Neuronal stem cell (in vitro differentiated cells): ENCODE results near the gene AWAT2.

Source experiments
- DNase-seq: peaks from one replicate; pipeline ENCODE4 v3.0.0-alpha.2; 2013; ENCODE audit warnings: low spot score
- H2AFZ ChIP-seq: one replicate; pipeline ENCODE4 v1.6.1; 2013; ENCODE audit warnings: mild to moderate bottlenecking, low read length, inconsistent platforms
- H2AK5ac ChIP-seq: 2 replicates; pipeline ENCODE4 v1.6.1; 2013; ENCODE audit warnings: low read depth, mild to moderate bottlenecking, inconsistent platforms, low read length, moderate library complexity, mixed read lengths
- H2BK120ac ChIP-seq: 2 replicates; pipeline ENCODE4 v1.6.1; 2013; ENCODE audit warnings: low read depth, mild to moderate bottlenecking, inconsistent platforms, low read length, moderate library complexity, mixed read lengths
- H2BK12ac ChIP-seq: one replicate; pipeline ENCODE4 v1.6.1; 2013; ENCODE audit warnings: low read length, inconsistent platforms
- H2BK15ac ChIP-seq: 2 replicates; pipeline ENCODE4 v1.6.1; 2013; ENCODE audit warnings: mild to moderate bottlenecking, low read length, inconsistent platforms, mixed read lengths
- H2BK5ac ChIP-seq: one replicate; pipeline ENCODE4 v1.6.1; 2013; ENCODE audit warnings: inconsistent platforms, mild to moderate bottlenecking, low read length, moderate library complexity
- H3K14ac ChIP-seq: one replicate; pipeline ENCODE4 v1.6.1; 2013; ENCODE audit warnings: low read length, inconsistent platforms
- H3K18ac ChIP-seq: 2 replicates; pipeline ENCODE4 v1.6.1; 2013; ENCODE audit warnings: low read length, inconsistent platforms
- H3K23ac ChIP-seq: 2 replicates; pipeline ENCODE4 v1.6.1; 2013; ENCODE audit warnings: low read depth, mild to moderate bottlenecking, mixed read lengths, low read length, inconsistent platforms; ENCODE audit not compliant: poor library complexity
- H3K27ac ChIP-seq: replicated peaks from 3 replicates; pipeline ENCODE4 v1.5.1; 2013; ENCODE audit warnings: low read length, inconsistent platforms
- H3K27me3 ChIP-seq, 3 experiments: 2 replicates each; pipeline ENCODE4 v1.6.1; 2013; ENCODE audit warnings: low read length in 3 of 3, mild to moderate bottlenecking in 2 of 3, inconsistent platforms in 1 of 3, low read depth in 1 of 3, mixed read lengths in 1 of 3, moderate library complexity in 1 of 3; ENCODE audit not compliant: control insufficient read depth in 3 of 3, insufficient read depth in 3 of 3
- H3K36me3 ChIP-seq, 2 donors: replicated peaks in 1 of 2; 2 replicates each; pipeline ENCODE4 v1.6.1; 2013; ENCODE audit warnings: low read length in 2 of 2; ENCODE audit not compliant: control insufficient read depth in 2 of 2, insufficient read depth in 2 of 2
- H3K4ac ChIP-seq: 2 replicates; pipeline ENCODE4 v1.6.1; 2013; ENCODE audit warnings: inconsistent platforms, mild to moderate bottlenecking, low read length, moderate library complexity
- H3K4me1 ChIP-seq, 2 donors: 1 replicate in 1 of 2; 2 replicates in 1 of 2; pipeline ENCODE4 v1.6.1; 2013; ENCODE audit warnings: low read length in 2 of 2, low read depth in 1 of 2; ENCODE audit not compliant: control insufficient read depth in 2 of 2, insufficient read depth in 1 of 2
- H3K4me2 ChIP-seq: one replicate; pipeline ENCODE4 v1.6.1; 2013; ENCODE audit warnings: mild to moderate bottlenecking, low read length, inconsistent platforms; ENCODE audit not compliant: insufficient read depth, poor library complexity, severe bottlenecking
- H3K4me3 ChIP-seq, 2 donors: 2 replicates each; pipeline ENCODE4 v1.5.1; 2013; ENCODE audit warnings: low read length in 2 of 2, mild to moderate bottlenecking in 2 of 2, inconsistent platforms in 1 of 2, moderate library complexity in 1 of 2
- H3K79me1 ChIP-seq: one replicate; pipeline ENCODE4 v1.6.1; 2013; ENCODE audit warnings: low read depth, mild to moderate bottlenecking, inconsistent platforms, low read length, moderate library complexity
- H3K9ac ChIP-seq: one replicate; pipeline ENCODE4 v1.6.1; 2013; ENCODE audit warnings: mild to moderate bottlenecking, low read depth, low read length, inconsistent platforms; ENCODE audit not compliant: poor library complexity
- H3K9me3 ChIP-seq, 2 donors: replicated peaks in 1 of 2; 2 replicates each; pipeline versions ENCODE3 to v1.6.1; 2013; ENCODE audit warnings: low read length in 2 of 2, mild to moderate bottlenecking in 2 of 2, inconsistent platforms in 1 of 2, low read depth in 1 of 2, mixed read lengths in 1 of 2, moderate library complexity in 1 of 2; ENCODE audit not compliant: control insufficient read depth in 2 of 2, insufficient read depth in 1 of 2
- H4K8ac ChIP-seq: one replicate; pipeline ENCODE4 v1.6.1; 2013; ENCODE audit warnings: low read depth, mild to moderate bottlenecking, inconsistent platforms, low read length, moderate library complexity
- H4K91ac ChIP-seq: one replicate; pipeline ENCODE4 v1.6.1; 2013; ENCODE audit warnings: low read length, low read depth, mild to moderate bottlenecking, inconsistent platforms; ENCODE audit not compliant: poor library complexity
- WGBS, 2 donors: extraction: QIAGEN DNeasy Blood & Tissue Kit; methylation state at CpG; one replicate each; pipeline ENCODE4 v1.1.7; 2013; ENCODE audit warnings: missing lambda C conversion rate in 2 of 2, mixed read lengths in 1 of 2; ENCODE audit not compliant: insufficient read length in 2 of 2, insufficient replicate concordance in 1 of 2; ENCODE audit errors: extremely low coverage in 2 of 2; 5-methylcytosine and 5-hydroxymethylcytosine counted together

Gene AWAT2

DNA sequence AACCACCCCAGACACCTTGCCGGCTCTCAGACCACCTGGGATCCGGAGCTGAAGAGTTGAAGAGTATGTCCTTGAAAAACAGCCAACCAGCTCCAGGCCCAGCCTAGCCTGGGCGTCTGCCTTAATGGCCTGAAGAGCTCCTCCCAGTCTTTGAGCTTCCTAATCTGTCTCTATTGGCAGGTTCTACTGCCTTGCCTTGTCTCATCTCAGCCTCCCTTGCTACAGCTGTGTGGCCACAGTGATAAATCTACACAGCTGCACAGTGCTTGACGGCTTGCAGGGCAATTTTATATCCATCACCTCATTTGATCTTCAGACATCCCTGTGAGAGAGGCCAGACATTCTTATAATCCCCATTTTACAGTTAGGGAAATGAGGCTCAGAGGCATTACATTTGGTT lies 19.9 kb downstream of the AWAT2 start:
- H4K91ac ChIP-seq = no peak overlapping the region
- H3K9ac ChIP-seq = no peak overlapping the region
- H4K8ac ChIP-seq = no peak overlapping the region
- no peak overlapping the region for H3K23ac ChIP-seq
- no peaks in the 10 kb centered on the region for H3K36me3 ChIP-seq
- H3K9me3 ChIP-seq = no peaks in the 10 kb centered on the region
- no peak overlapping the region for H2BK12ac ChIP-seq
- no CpG with 5 or more reads among the region's 4 CpGs for WGBS, 2 donors
- H3K4me2 ChIP-seq = no peak overlapping the region
- H3K14ac ChIP-seq = no peak overlapping the region
- H3K4me3 ChIP-seq = no peak overlapping the region
- H2AFZ ChIP-seq = no peak overlapping the region
- H2AK5ac ChIP-seq = no peak overlapping the region
- no peak overlapping the region for H2BK120ac ChIP-seq
- H2BK5ac ChIP-seq = no peak overlapping the region
- H3K4ac ChIP-seq = no peak overlapping the region
- no peak overlapping the region for H3K18ac ChIP-seq
- H3K27ac ChIP-seq = no peak overlapping the region
- H2BK15ac ChIP-seq = no peak overlapping the region
- H3K27me3 ChIP-seq = peaks cover 0 to 7% (median 0%) of the 10 kb centered on the region in 3 experiments
- DNase-seq = no peak
- peaks cover 0 to 1% of the 10 kb centered on the region in 2 donors for H3K4me1 ChIP-seq
- H3K79me1 ChIP-seq = no peaks in the 10 kb centered on the region

DNA sequence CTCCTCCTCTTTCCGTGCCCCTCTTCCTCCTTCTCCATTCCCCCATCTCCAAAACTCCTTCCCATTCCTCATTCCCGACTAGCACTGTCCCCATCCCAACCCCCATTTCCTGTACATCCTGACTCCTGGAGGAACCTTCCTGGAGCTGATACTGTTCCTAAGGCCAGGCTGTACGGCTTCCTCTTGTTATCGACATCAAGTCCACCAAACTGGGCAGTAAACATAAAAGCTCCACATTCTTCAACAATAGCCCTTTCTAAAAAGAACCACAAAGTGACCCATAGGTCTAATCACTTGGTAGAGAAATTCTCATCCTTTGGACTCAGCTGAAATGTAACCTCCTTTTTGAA lies 22.9 kb downstream of the AWAT2 start:
- H2AK5ac ChIP-seq = no peak overlapping the region
- no peak overlapping the region for H4K91ac ChIP-seq
- no peak overlapping the region for H2BK12ac ChIP-seq
- no peaks in the 10 kb centered on the region for H3K9me3 ChIP-seq
- no peak overlapping the region for H2BK5ac ChIP-seq
- no peak overlapping the region for H2BK120ac ChIP-seq
- H3K36me3 ChIP-seq = no peaks in the 10 kb centered on the region
- H4K8ac ChIP-seq = no peak overlapping the region
- no peak overlapping the region for H2BK15ac ChIP-seq
- H3K9ac ChIP-seq = no peak overlapping the region
- no peaks in the 10 kb centered on the region for H3K79me1 ChIP-seq
- H3K4me3 ChIP-seq = no peak overlapping the region
- no peak overlapping the region for H3K4me2 ChIP-seq
- no peak overlapping the region for H3K18ac ChIP-seq
- no peak overlapping the region for H3K23ac ChIP-seq
- DNase-seq = no peak
- H3K4me1 ChIP-seq = peaks cover 0 to 1% of the 10 kb centered on the region in 2 donors
- H2AFZ ChIP-seq = no peak overlapping the region
- no peak overlapping the region for H3K4ac ChIP-seq
- no peak overlapping the region for H3K14ac ChIP-seq
- peaks cover 0 to 9% (median 0%) of the 10 kb centered on the region in 3 experiments for H3K27me3 ChIP-seq
- H3K27ac ChIP-seq = no peak overlapping the region
- 100% methylated on average over 1 to 2 of the region's 4 CpGs for WGBS, 2 donors

- Histone ChIP-seq H2BK5ac (no peak overlapping the region), H3K4me2 (no peak overlapping the region), H3K4me3 (no peak overlapping the region), H4K8ac (no peak overlapping the region), H3K9ac (no peak overlapping the region), H4K91ac (no peak overlapping the region), H2BK15ac (no peak overlapping the region), H3K27me3 (peaks cover 0 to 9% (median 0%) of the 10 kb centered on the region in 3 experiments), H3K14ac (no peak overlapping the region), H3K79me1 (no peaks in the 10 kb centered on the region), H2AFZ (no peak overlapping the region), H3K9me3 (no peaks in the 10 kb centered on the region), H2BK12ac (no peak overlapping the region), H3K27ac (no peak overlapping the region), H3K18ac (no peak overlapping the region), H2AK5ac (no peak overlapping the region), H3K4me1 (peaks cover 0 to 1% of the 10 kb centered on the region in 2 donors), H3K4ac (no peak overlapping the region), H3K36me3 (no peaks in the 10 kb centered on the region), H2BK120ac (no peak overlapping the region), H3K23ac (no peak overlapping the region)
- no CpG with 5 or more reads among the region's 1 CpG for WGBS, 2 donors
- DNase-seq = no peak
Measured at GRCh38 chrX:70026112-70026850, 23.5 kb downstream of the AWAT2 start.

DNA sequence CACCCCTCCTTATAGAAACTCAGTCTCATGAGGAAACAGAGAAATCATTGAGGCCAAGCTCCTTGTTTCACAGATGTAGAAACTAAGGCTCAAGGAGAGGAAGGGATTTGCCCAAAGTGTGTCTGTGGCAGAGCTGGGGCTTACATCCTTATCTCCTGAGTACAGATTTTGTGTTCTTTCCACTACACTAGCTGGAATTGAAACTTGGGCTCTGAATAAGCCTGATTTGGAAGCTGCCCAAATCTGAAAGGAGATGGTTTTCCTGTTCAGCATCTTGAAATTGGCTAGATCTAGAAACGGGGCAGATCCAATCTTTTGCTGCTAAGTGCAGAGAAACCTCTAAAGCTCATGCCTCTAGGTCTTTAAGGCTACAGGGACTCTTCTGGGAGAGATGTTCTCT lies 24.3 kb downstream of the AWAT2 start:
- H2BK5ac ChIP-seq = no peak overlapping the region
- no peaks in the 10 kb centered on the region for H3K9me3 ChIP-seq
- H4K8ac ChIP-seq = no peak overlapping the region
- H3K14ac ChIP-seq = no peak overlapping the region
- no peak overlapping the region for H2BK120ac ChIP-seq
- no peak overlapping the region for H3K4ac ChIP-seq
- no peak overlapping the region for H3K9ac ChIP-seq
- H4K91ac ChIP-seq = no peak overlapping the region
- WGBS, 2 donors = no CpG with 5 or more reads among the region's 1 CpG
- no peak overlapping the region for H3K4me3 ChIP-seq
- no peak overlapping the region for H3K18ac ChIP-seq
- no peaks in the 10 kb centered on the region for H3K36me3 ChIP-seq
- peaks cover 0 to 9% (median 0%) of the 10 kb centered on the region in 3 experiments for H3K27me3 ChIP-seq
- H3K23ac ChIP-seq = no peak overlapping the region
- DNase-seq = no peak
- H3K4me2 ChIP-seq = no peak overlapping the region
- H2AFZ ChIP-seq = no peak overlapping the region
- H3K4me1 ChIP-seq = peaks cover 0 to 1% of the 10 kb centered on the region in 2 donors
- H2BK12ac ChIP-seq = no peak overlapping the region
- no peak overlapping the region for H2BK15ac ChIP-seq
- H2AK5ac ChIP-seq = no peak overlapping the region
- H3K27ac ChIP-seq = no peak overlapping the region
- H3K79me1 ChIP-seq = no peaks in the 10 kb centered on the region
